ENCODE results near the gene NEK4.

DNA sequence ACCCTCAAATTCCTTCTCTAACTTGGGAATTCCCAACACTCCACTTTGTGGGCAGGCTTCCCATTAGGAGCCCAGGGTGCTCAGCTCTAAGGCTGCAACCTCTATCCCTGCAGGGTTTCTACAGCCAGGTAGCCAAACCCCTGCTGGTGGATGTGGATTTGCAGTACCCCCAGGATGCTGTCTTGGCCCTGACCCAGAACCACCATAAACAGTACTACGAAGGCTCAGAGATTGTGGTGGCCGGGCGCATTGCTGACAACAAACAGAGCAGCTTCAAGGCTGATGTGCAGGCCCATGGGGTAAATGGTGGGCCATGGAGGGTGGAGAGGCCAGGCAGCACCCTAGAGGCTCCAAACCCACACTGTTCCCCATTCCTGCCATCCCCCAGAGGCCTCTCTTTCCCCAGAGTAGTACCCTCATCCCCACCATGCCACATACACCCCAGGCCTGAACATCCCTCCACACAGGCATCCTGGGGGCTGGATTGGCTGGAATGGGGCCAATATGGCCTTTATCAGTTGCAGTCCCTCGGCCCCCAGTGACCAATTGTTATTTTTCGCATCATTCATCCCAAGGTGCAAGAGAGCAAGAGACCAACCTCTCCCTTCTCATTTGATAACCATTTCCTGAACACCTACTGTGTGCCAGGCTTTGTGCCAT lies 14.3 kb upstream of the NEK4 start:
- no peak for TF ChIP-seq POLR2A (IDR thresholded peaks at IDR 0.05)
- TF ChIP-seq, protein P1, sequence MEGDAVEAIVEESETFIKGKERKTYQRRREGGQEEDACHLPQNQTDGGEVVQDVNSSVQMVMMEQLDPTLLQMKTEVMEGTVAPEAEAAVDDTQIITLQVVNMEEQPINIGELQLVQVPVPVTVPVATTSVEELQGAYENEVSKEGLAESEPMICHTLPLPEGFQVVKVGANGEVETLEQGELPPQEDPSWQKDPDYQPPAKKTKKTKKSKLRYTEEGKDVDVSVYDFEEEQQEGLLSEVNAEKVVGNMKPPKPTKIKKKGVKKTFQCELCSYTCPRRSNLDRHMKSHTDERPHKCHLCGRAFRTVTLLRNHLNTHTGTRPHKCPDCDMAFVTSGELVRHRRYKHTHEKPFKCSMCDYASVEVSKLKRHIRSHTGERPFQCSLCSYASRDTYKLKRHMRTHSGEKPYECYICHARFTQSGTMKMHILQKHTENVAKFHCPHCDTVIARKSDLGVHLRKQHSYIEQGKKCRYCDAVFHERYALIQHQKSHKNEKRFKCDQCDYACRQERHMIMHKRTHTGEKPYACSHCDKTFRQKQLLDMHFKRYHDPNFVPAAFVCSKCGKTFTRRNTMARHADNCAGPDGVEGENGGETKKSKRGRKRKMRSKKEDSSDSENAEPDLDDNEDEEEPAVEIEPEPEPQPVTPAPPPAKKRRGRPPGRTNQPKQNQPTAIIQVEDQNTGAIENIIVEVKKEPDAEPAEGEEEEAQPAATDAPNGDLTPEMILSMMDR (IDR thresholded peaks at IDR 0.05): no peak

Data from adrenal gland (tissue), 5 donors.